PC-3 (cell line): ENCODE data around the gene ERFE. TPM values are rescaled to one million over a fixed set of nuclear protein-coding genes. Genes with fewer than 3 reads are reported as not detected.

Experiments
- ATAC-seq: fragments of 200-7000 bp; cut with Tn5 transposase; 2 replicates; pipeline ENCODE4 v1.9.1; 2020; ENCODE audit warnings: mild to moderate bottlenecking, moderate library complexity
- BruUV-seq: library from RNA; stranded (reverse); fragments of 400-500 nt; replicated peaks from 2 replicates; lab custom pipeline; 2021; lab: Mats Ljungman, UMichigan
- CTCF ChIA-PET: fragments of 300-600 bp; sonication (Branson Sonifier 250); formaldehyde crosslinking; loops from one replicate; lab custom pipeline; 2022; ENCODE audit warnings: antibody characterized with exemption; lab: Charles Lee
- POLR2A ChIA-PET: fragments of 300-600 bp; sonication (Branson Sonifier 250); formaldehyde crosslinking; loops from one replicate; lab custom pipeline; 2022; ENCODE audit warnings: antibody characterized with exemption; ENCODE audit not compliant: unreplicated experiment; lab: Charles Lee
- DNase-seq: peaks from one replicate; pipeline ENCODE4 v3.0.0-alpha.2; 2015
- H2AFZ ChIP-seq: fragments of 300-600 bp; sonication (generic); 2 replicates; pipeline ENCODE4 v1.6.0; 2016; ENCODE audit warnings: antibody characterized with exemption, low read length
- H3F3A ChIP-seq: fragments of 300-600 bp; sonication (generic); one replicate; pipeline ENCODE4 v1.6.0; 2017; ENCODE audit warnings: antibody characterized with exemption, low read length, control low read depth, mild to moderate bottlenecking; ENCODE audit not compliant: unreplicated experiment
- H3K27ac ChIP-seq: fragments of 300-600 bp; sonication (generic); 2 replicates; pipeline ENCODE4 v1.5.1; 2016; ENCODE audit warnings: mild to moderate bottlenecking, low read length
- H3K27me3 ChIP-seq: fragments of 300-600 bp; sonication (generic); 2 replicates; pipeline ENCODE4 v1.6.1; 2016; ENCODE audit warnings: low read length, mixed read lengths
- H3K36me3 ChIP-seq: fragments of 300-600 bp; sonication (generic); 2 replicates; pipeline ENCODE4 v1.6.1; 2016; ENCODE audit warnings: low read depth, mixed run types, low read length, mixed read lengths
- H3K4me1 ChIP-seq: fragments of 300-600 bp; sonication (generic); 2 replicates; pipeline ENCODE4 v1.5.1; 2016; ENCODE audit warnings: low read length; ENCODE audit not compliant: insufficient read depth
- H3K4me2 ChIP-seq: fragments of 300-600 bp; sonication (generic); 2 replicates; pipeline ENCODE4 v1.6.0; 2016; ENCODE audit warnings: low read length
- H3K4me3 ChIP-seq: fragments of 300-600 bp; sonication (generic); 2 replicates; pipeline ENCODE4 v1.5.1; 2016; ENCODE audit warnings: mild to moderate bottlenecking, low read length, mixed read lengths
- H3K79me2 ChIP-seq: fragments of 300-600 bp; sonication (generic); 2 replicates; pipeline ENCODE4 v1.6.1; 2017; ENCODE audit warnings: low read length, mixed read lengths
- H3K9ac ChIP-seq: fragments of 300-600 bp; sonication (generic); 2 replicates; pipeline ENCODE4 v1.6.0; 2016; ENCODE audit warnings: mild to moderate bottlenecking, low read length
- H3K9me2 ChIP-seq: fragments of 300-600 bp; sonication (generic); replicated peaks from 2 replicates; pipeline ENCODE4 v1.6.1; 2016; ENCODE audit warnings: mixed run types, low read length, mixed read lengths
- H3K9me3 ChIP-seq: fragments of 300-600 bp; sonication (generic); 2 replicates; pipeline ENCODE4 v1.6.1; 2016; ENCODE audit warnings: low read length, mixed read lengths
- H4K20me1 ChIP-seq: fragments of 300-600 bp; sonication (generic); 2 replicates; pipeline ENCODE4 v1.6.1; 2016; ENCODE audit warnings: low read length, mixed read lengths
- CTCF ChIP-seq: fragments of 300-600 bp; sonication (generic); conservative IDR thresholded peaks from 2 replicates; pipeline ENCODE4 v1.5.1; 2017; ENCODE audit warnings: antibody characterized with exemption, low read depth, mild to moderate bottlenecking, low read length
- EZH2 ChIP-seq: fragments of 300-600 bp; sonication (generic); IDR thresholded peaks from one replicate; pipeline ENCODE4 v1.6.1; 2017; ENCODE audit warnings: antibody characterized with exemption, mild to moderate bottlenecking, low read length; ENCODE audit not compliant: unreplicated experiment
- EZH2phosphoT487 ChIP-seq: fragments of 300-600 bp; sonication (generic); IDR thresholded peaks from 2 replicates; pipeline ENCODE4 v1.6.1; 2018; ENCODE audit warnings: mild to moderate bottlenecking, antibody characterized with exemption, low read length, borderline replicate concordance
- intact Hi-C: fragments of 100-400 bp; cut with micrococcal nuclease; formaldehyde crosslinking; loops from 2 replicates; pipeline ENCODE4 v1.9.0; 2023
- total RNA-seq: library from RNA; depleted of rRNA; stranded (reverse); fragments of >200 nt; gene quantifications from 2 replicates; pipeline ENCODE4 v1.2.3, GENCODE V29; 2014

Gene ERFE
- total RNA-seq, 1 experiment from 2014 or later = 7.4 TPM

DNA sequence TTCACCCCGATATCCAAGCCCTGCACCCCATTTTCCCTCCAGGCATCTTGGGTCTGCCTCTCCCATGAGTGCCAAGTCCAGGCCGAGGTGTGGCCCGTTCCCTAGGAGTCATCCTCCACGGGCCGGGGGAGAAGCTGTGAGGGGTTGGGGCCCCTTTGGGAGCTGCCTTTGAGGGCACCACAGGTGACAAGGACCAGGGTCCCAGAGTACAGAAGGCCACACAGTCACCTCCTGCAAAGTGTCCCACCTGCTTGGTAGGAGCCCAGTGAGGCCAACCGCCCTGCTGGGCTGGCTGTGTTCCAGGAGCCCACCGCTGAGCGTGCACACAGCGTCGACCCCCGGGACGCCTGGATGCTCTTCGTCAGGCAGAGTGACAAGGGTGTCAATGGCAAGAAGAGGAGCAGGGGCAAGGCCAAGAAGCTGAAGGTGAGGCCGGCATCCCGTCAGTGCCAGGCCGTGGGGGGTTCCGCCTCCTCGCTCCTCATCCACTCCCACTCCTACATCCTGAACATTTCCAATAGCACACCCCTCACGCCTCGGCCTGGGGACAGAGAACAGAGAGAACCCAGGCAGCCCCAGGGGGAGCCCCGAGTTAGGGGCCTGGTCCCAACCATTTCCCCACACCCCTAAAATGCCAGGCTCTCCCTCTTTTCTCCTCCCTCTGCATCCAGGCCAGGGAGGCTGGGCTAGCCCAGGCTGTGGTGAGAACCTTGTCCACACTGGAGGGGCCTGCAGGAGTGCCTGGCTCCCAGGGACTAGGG lies 2.7 kb downstream of the ERFE start:
- Histone ChIP-seq H4K20me1 (no peaks in the 10 kb centered on the region), H3K27ac (no peak overlapping the region), H2AFZ (no peak overlapping the region), H3K4me2 (no peak overlapping the region), H3K36me3 (no peaks in the 10 kb centered on the region; the same call in 1 of the 2 replicates), H3K79me2 (no peaks in the 10 kb centered on the region), H3K9ac (no peak overlapping the region), H3K4me1 (no peaks in the 10 kb centered on the region), H3K27me3 (no peaks in the 10 kb centered on the region), H3K4me3 (no peak overlapping the region), H3K9me3 (no peaks in the 10 kb centered on the region), H3K9me2 (no peaks in the 10 kb centered on the region), H3F3A (no peaks in the 10 kb centered on the region)
- CTCF ChIA-PET = no interaction called here
- BruUV-seq = no TSS peak
- intact Hi-C loops = no loop called here
- ATAC-seq (no peak), DNase-seq (no peak)
- POLR2A ChIA-PET = no interaction called here
- TF ChIP-seq CTCF (no peak), EZH2 (no peak), EZH2phosphoT487 (no peak)

- intact Hi-C loops = no loop called here
- Histone ChIP-seq H3K9me2 (no peaks in the 10 kb centered on the region), H3K36me3 (no peaks in the 10 kb centered on the region; the same call in 1 of the 2 replicates), H3F3A (no peaks in the 10 kb centered on the region), H3K9me3 (no peaks in the 10 kb centered on the region), H3K4me2 (no peak overlapping the region), H3K79me2 (no peaks in the 10 kb centered on the region), H3K4me3 (no peak overlapping the region), H3K27ac (no peak overlapping the region), H2AFZ (no peak overlapping the region), H3K4me1 (no peaks in the 10 kb centered on the region), H4K20me1 (no peaks in the 10 kb centered on the region), H3K27me3 (no peaks in the 10 kb centered on the region), H3K9ac (no peak overlapping the region)
- ATAC-seq (no peak), DNase-seq (no peak)
- CTCF ChIA-PET = no interaction called here
- TF ChIP-seq EZH2phosphoT487 (no peak), CTCF (no peak), EZH2 (no peak)
- BruUV-seq = no TSS peak
- POLR2A ChIA-PET = no interaction called here
Observed at GRCh38 chr2:238162251-238162845, 3.6 kb downstream of the ERFE start.

- H3K79me2 ChIP-seq = no peaks in the 10 kb centered on the region
- DNase-seq (no peak), ATAC-seq (no peak)
- POLR2A ChIA-PET = no interaction called here
- no peaks in the 10 kb centered on the region for H3K9me3 ChIP-seq
- intact Hi-C loops = no loop called here
- no peak overlapping the region for H3K4me2 ChIP-seq
- no peak overlapping the region for H3K27ac ChIP-seq
- no peak overlapping the region for H3K4me3 ChIP-seq
- H3K9me2 ChIP-seq = no peaks in the 10 kb centered on the region
- TF ChIP-seq CTCF (no peak), EZH2 (no peak), EZH2phosphoT487 (no peak)
- BruUV-seq = no TSS peak
- no peaks in the 10 kb centered on the region for H3F3A ChIP-seq
- no peak overlapping the region for H3K9ac ChIP-seq
- CTCF ChIA-PET = no interaction called here
- no peaks in the 10 kb centered on the region for H3K27me3 ChIP-seq
- no peak overlapping the region for H2AFZ ChIP-seq
- H4K20me1 ChIP-seq = no peaks in the 10 kb centered on the region
- no peaks in the 10 kb centered on the region for H3K4me1 ChIP-seq
- no peaks in the 10 kb centered on the region; the same call in 1 of the 2 replicates for H3K36me3 ChIP-seq
Observed at GRCh38 chr2:238162846-238163441, 4.2 kb downstream of the ERFE start.
